HG03039 (cell line): Measurements from ENCODE around the gene DCX.

Experiments
- ATAC-seq: cut with Tn5 transposase; IDR thresholded peaks from one replicate; pipeline ENCODE4 v1.9.1; 2021; ENCODE audit warnings: mild to moderate bottlenecking, moderate library complexity; ENCODE audit not compliant: unreplicated experiment

Gene DCX

GRCh38 chrX:111318901-111319300 lies 93.1 kb downstream of the DCX start:
- no peak for ATAC-seq

DNA sequence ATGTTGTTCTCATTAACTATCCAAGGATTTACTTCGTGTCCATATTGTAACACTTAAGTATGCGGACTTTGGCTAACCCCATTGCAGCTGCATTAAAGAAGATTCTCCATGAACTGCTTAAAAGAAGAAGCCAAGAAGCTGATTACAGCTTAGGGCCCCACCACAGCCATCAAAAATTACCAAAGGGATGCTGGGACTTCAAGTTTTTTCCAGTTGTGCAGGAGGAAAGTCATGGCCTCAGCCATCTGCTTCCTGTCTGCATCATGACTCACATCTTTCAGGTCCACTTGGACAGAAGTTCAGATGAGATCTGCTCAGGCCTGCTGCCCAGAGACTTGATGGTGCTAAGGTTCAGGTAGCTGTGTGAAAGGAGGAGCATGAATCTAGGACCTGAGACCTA lies 102.9 kb downstream of the DCX start:
- no peak for ATAC-seq

- no peak for ATAC-seq
Observed at GRCh38 chrX:111308039-111308438, 104.0 kb downstream of the DCX start.

DNA sequence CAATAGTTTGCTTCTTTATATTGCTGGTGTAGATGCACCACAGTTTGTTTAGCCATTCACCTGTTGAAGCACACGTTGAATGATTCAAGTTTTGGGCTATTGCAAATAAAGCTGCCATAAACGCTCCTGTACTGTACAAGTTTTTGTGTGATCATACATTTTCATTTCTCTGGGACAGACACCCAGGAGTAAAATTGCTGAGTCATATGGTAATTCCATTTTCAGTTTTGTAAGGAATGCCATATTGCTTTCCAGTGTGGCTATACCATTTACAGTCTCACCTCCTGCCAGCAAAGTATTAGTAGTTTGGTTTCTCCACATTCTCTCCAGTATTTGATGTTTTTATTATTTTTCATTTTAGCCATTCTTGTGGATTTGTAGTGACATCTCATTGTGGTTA lies 109.7 kb downstream of the DCX start:
- no peak for ATAC-seq

DNA sequence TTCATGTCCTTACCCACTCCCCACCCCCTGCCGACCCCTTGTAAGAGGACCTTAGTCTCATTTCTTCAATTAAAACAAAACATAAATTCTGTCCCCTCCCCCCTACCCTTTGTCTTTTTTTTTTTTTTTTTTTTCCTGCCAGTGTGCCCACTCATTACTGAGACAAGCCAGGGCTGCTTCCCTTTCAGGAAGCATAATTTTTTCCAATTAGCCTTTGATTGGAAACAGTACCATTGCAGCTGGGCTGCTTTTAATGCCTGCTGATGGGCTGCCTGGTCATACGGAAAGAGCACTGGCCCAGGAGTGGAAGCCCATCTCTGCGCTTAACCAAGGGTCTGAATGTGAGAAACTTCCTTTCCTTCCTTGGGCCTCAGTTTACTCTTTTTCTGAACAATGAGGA lies 123.2 kb downstream of the DCX start:
- ATAC-seq = no peak

- ATAC-seq = no peak
Observed at GRCh38 chrX:111284631-111285293, 127.2 kb downstream of the DCX start.

DNA sequence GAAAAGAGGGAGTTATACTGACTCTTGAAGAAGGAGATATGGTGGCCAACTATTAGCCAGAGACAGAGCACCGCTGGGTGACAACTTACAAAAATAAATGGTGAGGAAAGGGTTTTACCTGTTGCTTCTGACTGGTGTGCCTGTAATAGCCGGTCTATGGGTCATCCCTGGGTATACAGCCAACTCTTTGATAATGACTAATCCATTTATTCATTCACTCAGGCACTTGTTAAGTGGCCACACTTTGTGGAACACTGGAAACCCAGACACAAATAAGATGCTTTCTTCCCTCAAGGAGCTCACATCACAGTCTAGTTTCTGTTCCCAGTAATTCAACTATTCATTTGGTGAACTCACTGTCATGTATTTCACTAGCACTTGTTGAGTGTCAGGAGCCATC lies 128.5 kb downstream of the DCX start:
- no peak for ATAC-seq

GRCh38 chrX:111282991-111283390 lies 129.0 kb downstream of the DCX start:
- ATAC-seq = no peak

DNA sequence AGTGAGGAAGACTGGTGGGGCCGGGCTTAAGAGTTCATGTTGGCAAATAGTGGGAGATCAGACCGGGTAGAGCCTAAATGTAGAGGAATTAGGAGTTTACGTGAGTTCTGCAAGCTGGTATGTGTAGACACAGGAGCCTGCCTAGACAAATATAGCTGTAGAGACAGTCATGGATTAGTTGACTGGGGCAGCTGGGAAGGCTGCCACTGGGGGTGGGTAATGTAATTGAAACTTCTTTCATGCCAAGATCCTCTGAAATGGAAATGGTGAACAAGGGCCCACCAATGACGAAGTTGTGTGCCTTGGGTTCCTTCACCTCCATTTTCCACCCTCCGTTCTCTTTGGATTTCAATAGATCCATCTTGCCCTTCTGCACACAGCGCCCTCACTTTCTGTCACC lies 129.9 kb downstream of the DCX start:
- no peak for ATAC-seq

- no peak for ATAC-seq
Observed at GRCh38 chrX:111270339-111270738, 141.7 kb downstream of the DCX start, which contains the start of gene CAPN6. CAPN6 (minus strand) TSS chrX:111270483; CDS start chrX:111263936, 6,547 bp downstream.

- no peak for ATAC-seq
Observed at GRCh38 chrX:111268506-111268905, 143.5 kb downstream of the DCX start.

DNA sequence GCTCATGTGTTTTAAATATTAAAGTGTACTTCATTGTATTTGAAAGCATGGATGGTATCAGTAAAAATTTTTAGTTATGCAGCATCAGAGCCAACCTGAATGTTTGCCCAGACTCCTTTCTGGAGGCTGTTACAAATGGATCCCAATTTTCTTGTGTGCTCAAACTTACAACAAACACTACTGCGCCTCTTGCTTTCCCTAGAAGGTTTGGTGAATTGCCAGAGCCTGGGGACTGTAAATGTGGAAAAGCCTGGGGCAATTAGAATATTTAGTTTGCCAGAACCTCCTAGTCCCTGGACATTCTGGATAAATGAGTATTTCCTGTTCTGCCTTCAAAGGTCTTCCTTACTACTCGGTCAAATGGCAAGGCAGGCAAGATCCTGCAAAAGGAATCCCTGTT lies 146.5 kb downstream of the DCX start:
- ATAC-seq = no peak

DNA sequence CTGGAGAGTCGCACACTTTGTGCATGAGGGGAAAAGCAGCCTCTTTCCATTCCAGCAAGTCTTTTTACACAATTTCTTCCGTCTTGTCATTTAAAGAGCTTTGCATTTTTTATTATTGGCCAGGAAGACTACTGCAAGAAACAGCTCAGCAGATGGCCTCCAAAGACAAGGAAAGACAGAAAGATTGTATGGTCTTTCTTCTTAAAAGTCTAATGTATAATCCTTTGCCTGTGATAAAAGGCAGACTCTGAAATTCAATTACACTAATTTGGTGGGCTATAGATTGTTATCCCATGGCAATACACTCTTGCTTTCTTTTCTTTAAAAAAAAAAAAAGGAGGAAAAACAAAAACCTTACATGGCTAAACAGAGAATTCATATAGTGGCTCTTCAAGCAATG lies 147.6 kb downstream of the DCX start:
- no peak for ATAC-seq

DNA sequence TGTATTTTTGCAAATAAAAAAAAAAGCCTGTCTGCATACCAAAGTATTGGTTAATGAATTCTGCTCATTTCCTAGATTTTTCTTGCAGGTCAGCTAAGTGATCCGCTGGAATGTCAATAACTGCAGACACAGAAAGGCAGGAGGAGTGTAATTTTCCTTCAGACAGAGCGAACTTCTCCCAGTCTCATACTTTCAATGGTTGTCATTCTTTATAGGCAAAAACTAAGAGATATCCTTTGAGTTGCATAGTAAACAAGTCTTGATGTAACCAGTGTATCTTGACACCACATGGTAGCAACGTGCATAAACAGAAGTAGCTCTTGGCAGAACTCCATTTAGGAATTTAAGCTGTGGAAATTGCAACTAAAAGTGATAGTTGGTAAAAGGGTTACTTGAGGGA lies 149.9 kb downstream of the DCX start:
- no peak for ATAC-seq

DNA sequence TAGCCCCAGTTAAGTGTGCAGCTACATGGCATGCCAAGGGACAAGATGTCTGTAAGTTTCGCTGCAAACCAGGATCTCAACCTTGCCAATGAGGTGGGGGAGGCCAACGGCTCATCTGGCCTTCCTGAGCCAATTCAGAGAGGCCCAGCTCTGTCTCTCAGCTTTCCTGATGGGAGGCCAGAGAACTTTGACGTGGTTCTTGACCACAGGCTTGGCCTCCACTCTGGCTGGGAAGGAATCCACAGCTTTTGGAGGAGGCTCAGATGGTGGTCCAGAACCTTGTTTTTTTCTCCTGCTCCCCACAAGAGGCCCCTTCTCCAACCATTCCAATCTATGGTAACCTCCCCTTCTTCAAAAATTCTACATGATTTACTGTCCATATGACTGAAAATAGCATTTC lies 151.5 kb downstream of the DCX start:
- no peak for ATAC-seq

DNA sequence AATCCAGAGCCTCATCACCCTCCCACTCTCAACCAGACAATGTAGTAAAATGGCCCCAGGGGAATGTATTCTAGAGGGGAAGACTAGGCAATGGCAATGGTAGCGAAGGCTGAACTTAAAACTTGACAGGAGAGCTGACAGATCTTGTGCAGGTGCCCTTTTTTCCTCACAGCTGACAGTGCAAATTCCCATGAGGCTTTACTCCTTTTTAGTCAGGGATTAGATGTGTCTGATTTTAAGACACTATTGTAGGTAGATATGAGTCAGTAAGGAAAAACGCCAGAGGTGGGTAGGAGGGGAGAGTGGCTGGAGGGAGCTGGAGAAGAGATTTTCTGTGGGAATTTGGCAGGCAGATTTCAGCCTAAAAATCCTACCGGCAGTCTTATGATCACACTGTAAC lies 152.4 kb downstream of the DCX start:
- no peak for ATAC-seq

DNA sequence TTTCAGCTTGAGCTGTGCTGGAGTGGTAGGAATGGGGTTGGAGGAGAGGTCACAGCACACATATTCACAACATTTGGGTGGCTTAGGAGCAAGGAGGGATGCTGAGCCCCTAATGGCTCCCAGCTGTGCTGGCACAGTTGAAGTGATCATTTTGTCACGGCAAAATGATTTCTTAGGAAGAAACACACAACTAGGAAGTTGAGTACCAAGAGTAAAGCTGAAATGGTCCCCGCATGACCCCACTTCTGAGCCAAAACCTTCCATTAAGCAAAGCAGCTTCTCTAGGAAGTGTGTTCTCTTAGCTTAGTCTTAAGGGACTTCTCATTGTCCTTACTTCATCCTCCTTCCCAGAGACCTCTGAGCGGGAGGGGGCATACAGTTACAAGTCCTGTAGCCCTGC lies 154.3 kb downstream of the DCX start:
- ATAC-seq = no peak

GRCh38 chrX:111254896-111255693 lies 156.9 kb downstream of the DCX start:
- no peak for ATAC-seq

DNA sequence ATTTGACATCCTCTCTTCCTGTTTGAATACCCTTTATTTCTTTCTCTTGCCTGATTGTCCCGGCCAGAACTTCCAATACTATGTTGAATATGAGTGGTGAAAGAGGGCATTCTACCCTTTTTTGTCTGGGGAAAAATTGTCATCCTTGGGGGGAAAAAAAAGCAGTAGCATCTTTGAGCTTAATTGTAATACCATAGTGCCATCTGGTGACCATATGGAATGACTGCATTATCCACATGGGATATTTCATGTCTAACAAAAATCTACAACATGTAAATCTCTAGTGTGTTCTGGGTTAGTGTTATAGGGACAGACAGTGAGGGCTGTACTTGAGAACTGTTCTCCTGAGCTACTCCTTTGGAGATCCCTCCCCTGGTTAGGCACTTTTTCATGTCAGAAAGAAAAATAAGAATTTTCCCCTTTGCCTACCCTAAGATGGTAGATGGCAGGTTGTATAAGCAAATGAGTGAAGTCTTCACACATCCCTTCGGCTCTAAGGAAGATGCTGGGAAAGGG lies 167.7 kb downstream of the DCX start:
- ATAC-seq = no peak
